Measurements from ENCODE around the gene SPRY4.
A peak's percentile ranks its signal among the peaks of the same experiment; 100 is the strongest.

The SPRY4 gene

DNA sequence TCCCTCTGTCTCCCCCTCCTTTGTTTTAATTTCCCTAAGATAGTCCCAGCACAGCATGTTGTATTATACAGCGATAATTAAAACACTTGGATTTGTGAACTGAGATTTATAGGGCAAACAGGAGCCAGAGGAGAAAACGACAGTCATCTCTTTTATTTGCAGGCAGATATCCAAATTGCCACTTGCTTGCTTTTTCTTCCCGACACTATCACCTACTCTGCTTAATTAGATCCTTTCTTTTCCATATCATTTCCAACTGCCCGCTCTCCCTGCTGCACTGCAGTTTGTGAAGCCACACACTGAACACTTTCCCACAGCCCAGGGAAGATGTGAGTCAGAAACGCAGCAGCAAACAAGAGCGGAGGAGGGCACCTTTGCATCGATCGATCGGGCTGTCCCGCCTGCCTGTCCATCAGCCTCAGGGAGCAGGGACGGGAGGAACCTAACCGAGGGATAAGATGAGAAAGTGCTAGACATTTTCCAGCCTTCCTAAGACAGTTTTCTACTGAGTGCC, 35.8 kb upstream of the SPRY4 start:
- Histone ChIP-seq H3K27me3 (no peaks in the 10 kb centered on the region), H3K4me1 (peaks cover 6 to 20% (median 14%) of the 10 kb centered on the region in 4 donors), H3K4me3 (no peak overlapping the region), H3K27ac (no peak overlapping the region), H3K9me3 (no peaks in the 10 kb centered on the region), H3K36me3 (no peaks in the 10 kb centered on the region)
- intact Hi-C loops (cut with DNase I; ENCODE audit: low total_unique reads): no loop called here
- no peak for DNase-seq
- TF ChIP-seq, protein P1, sequence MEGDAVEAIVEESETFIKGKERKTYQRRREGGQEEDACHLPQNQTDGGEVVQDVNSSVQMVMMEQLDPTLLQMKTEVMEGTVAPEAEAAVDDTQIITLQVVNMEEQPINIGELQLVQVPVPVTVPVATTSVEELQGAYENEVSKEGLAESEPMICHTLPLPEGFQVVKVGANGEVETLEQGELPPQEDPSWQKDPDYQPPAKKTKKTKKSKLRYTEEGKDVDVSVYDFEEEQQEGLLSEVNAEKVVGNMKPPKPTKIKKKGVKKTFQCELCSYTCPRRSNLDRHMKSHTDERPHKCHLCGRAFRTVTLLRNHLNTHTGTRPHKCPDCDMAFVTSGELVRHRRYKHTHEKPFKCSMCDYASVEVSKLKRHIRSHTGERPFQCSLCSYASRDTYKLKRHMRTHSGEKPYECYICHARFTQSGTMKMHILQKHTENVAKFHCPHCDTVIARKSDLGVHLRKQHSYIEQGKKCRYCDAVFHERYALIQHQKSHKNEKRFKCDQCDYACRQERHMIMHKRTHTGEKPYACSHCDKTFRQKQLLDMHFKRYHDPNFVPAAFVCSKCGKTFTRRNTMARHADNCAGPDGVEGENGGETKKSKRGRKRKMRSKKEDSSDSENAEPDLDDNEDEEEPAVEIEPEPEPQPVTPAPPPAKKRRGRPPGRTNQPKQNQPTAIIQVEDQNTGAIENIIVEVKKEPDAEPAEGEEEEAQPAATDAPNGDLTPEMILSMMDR (IDR thresholded peaks at IDR 0.05): no peak

GRCh38 chr5:142360051-142360498, 35.3 kb upstream of the SPRY4 start:
- no peak overlapping the region for H3K4me3 ChIP-seq
- no peak for DNase-seq
- TF ChIP-seq, protein P1 (IDR thresholded peaks at IDR 0.05): no peak
- H3K9me3 ChIP-seq: no peaks in the 10 kb centered on the region
- no peaks in the 10 kb centered on the region for H3K36me3 ChIP-seq
- H3K4me1 ChIP-seq: peaks cover 6 to 20% (median 14%) of the 10 kb centered on the region in 4 donors
- no peaks in the 10 kb centered on the region for H3K27me3 ChIP-seq
- H3K27ac ChIP-seq: no peak overlapping the region
- intact Hi-C loops (cut with DNase I; ENCODE audit: low total_unique reads): no loop called here

DNA sequence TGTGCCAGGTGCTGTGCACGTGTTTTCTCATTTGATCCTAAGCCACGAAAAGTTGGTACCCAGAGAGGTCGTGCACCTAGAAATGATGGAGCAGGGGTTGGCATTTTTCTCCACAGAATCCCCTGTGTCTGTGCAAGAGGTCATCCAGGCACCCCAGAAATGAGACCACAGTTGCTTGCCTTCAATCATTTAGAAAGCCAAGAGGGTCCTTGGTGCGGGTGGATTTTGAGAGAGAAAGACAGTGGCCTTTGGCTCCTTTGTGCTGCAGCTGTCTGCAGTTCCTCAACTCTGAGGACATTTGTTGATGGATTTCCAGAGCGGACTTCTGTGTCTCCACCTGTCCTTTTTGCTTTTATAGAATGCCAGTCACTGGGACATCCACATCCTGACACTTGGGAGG, 33.8 kb upstream of the SPRY4 start:
- H3K36me3 ChIP-seq: no peaks in the 10 kb centered on the region
- intact Hi-C loops (cut with DNase I; ENCODE audit: low total_unique reads): loop anchor here (5.0 to 10.0 kb wide), 2 partner anchors 44 to 186 kb away; no protein-coding TSS in a partner anchor
- no peaks in the 10 kb centered on the region for H3K9me3 ChIP-seq
- no peak overlapping the region for H3K27ac ChIP-seq
- H3K4me3 ChIP-seq: no peak overlapping the region
- DNase-seq: no peak
- peaks cover 6 to 20% (median 14%) of the 10 kb centered on the region in 4 donors for H3K4me1 ChIP-seq
- TF ChIP-seq, protein P1 (IDR thresholded peaks at IDR 0.05): no peak
- no peaks in the 10 kb centered on the region for H3K27me3 ChIP-seq

DNA sequence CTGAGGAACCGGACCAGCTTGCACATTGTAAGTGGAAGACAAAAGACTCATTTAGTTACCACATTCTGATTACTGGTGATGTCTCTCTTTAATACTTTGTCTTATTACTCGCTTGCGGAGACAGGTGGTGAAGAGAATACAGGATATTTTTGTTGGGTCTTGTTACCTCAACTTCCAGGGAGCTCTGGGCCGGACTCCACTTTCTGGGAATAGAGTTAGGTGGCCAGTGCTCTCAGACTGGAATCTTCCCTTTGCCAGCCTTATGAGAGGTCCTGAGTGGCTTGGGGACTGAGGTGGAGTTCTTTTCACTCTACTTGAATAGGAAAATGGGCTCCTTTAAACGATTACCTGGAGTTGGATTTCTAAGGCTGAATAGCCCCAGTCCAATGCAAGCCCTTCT, 33.3 kb upstream of the SPRY4 start:
- no peak for DNase-seq
- Histone ChIP-seq H3K36me3 (no peaks in the 10 kb centered on the region), H3K9me3 (no peaks in the 10 kb centered on the region), H3K4me1 (peaks cover 6 to 18% (median 13%) of the 10 kb centered on the region in 4 donors), H3K4me3 (peak overlapping the region in 1 of 2 donors; percentile 79), H3K27ac (peak overlapping the region; percentile 90 to 97), H3K27me3 (no peaks in the 10 kb centered on the region)
- intact Hi-C loops (cut with DNase I; ENCODE audit: low total_unique reads): loop anchor here (5.0 to 10.0 kb wide), 2 partner anchors 44 to 187 kb away; no protein-coding TSS in a partner anchor
- TF ChIP-seq, protein P1 (IDR thresholded peaks at IDR 0.05): no peak

DNA sequence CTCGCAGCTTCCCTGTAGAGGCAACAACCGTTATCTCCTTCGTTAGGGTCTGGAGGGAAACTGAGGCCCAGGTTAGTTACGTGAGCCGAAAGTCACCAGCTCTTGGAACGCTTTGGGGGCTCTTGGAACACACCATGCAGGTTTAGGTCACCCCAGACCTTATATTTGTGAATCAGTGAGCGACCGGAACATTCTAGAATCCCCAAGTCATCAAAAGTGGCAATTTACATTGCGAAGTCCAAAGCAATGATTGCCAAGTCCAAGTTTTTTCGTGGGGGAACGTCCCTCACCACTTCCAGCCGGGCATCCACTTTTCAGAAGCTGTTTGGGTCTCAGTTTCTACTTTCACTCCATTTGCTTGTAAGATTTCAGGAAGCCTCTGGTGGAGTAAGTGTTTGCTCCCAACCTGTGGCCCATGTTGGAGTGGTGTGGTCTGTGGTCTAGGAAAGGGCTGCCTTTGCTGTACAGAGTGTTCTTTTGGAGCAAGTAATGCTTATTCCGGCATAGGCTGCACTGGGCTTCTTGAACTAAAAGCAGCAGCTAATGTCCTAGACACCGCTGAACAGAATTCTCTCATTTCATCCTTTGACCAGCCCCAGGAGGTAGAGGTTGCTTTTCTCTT, 32.8 kb upstream of the SPRY4 start:
- Histone ChIP-seq H3K27me3 (no peaks in the 10 kb centered on the region), H3K4me3 (peak overlapping the region; percentile 59 to 79), H3K36me3 (no peaks in the 10 kb centered on the region), H3K9me3 (no peaks in the 10 kb centered on the region), H3K4me1 (peaks cover 6 to 12% (median 11%) of the 10 kb centered on the region in 4 donors), H3K27ac (peak overlapping the region; percentile 90 to 97)
- DNase-seq: no peak
- TF ChIP-seq, protein P1 (IDR thresholded peaks at IDR 0.05): no peak
- intact Hi-C loops (cut with DNase I; ENCODE audit: low total_unique reads): loop anchor here (5.0 to 10.0 kb wide), 2 partner anchors 45 to 187 kb away; no protein-coding TSS in a partner anchor
